ENCODE data around the gene SLC34A1.

GRCh38 chr5:177377851-177378776, 6.1 kb upstream of the SLC34A1 start:
- TF ChIP-seq CTCF (IDR thresholded peaks at IDR 0.05; ENCODE audit: low read depth, low read length, missing input control) (no peak), HNF4A (conservative IDR thresholded peaks at IDR 0.05) (no peak)
